Epithelial cell of prostate (primary cell): ENCODE measurements around the gene RHOBTB3.
"Not testable (repeated sequence)": the region's sequence is repeated elsewhere in the genome, so short reads cannot be mapped to it uniquely, and the experiment has no call there.

ENCODE experiments used
- DNase-seq: peaks from one replicate; pipeline ENCODE4 v3.0.0-alpha.2; 2011; ENCODE audit warnings: low read depth, low spot score
- H3K27ac ChIP-seq: fragments of 450-650 bp; 2 replicates; pipeline ENCODE4 v1.5.1; 2017; ENCODE audit warnings: mild to moderate bottlenecking

The RHOBTB3 gene

GRCh38 chr5:95713246-95713645 lies 17.9 kb upstream of the RHOBTB3 start:
- H3K27ac ChIP-seq: peak overlapping the region; percentile 7

GRCh38 chr5:95713960-95714710 lies 17.0 kb upstream of the RHOBTB3 start:
- no peak for DNase-seq
- no peak overlapping the region for H3K27ac ChIP-seq

More at GRCh38 chr5:95713246-95713645, 17.9 kb upstream of the RHOBTB3 start:
- DNase-seq: not testable (repeated sequence)

- no peak overlapping the region for H3K27ac ChIP-seq
- DNase-seq: peak; percentile 31
Measured at GRCh38 chr5:95715799-95716461, 15.2 kb upstream of the RHOBTB3 start.

- H3K27ac ChIP-seq: no peak overlapping the region
- no peak for DNase-seq
Measured at GRCh38 chr5:95717439-95717838, 13.7 kb upstream of the RHOBTB3 start.

- DNase-seq: no peak
- H3K27ac ChIP-seq: no peak overlapping the region
Measured at GRCh38 chr5:95718203-95718602, 12.9 kb upstream of the RHOBTB3 start.

GRCh38 chr5:95718738-95719137 lies 12.4 kb upstream of the RHOBTB3 start:
- no peak for DNase-seq
- H3K27ac ChIP-seq: no peak overlapping the region

- no peak overlapping the region for H3K27ac ChIP-seq
- no peak for DNase-seq
Measured at GRCh38 chr5:95720094-95720786, 10.9 kb upstream of the RHOBTB3 start.

GRCh38 chr5:95721582-95722295 lies 9.4 kb upstream of the RHOBTB3 start:
- H3K27ac ChIP-seq: no peak overlapping the region
- DNase-seq: no peak

GRCh38 chr5:95723632-95724369 lies 7.3 kb upstream of the RHOBTB3 start:
- no peak overlapping the region for H3K27ac ChIP-seq
- DNase-seq: no peak

GRCh38 chr5:95725071-95725820 lies 5.9 kb upstream of the RHOBTB3 start:
- DNase-seq: no peak

GRCh38 chr5:95725937-95726810 lies 5.0 kb upstream of the RHOBTB3 start:
- DNase-seq: no peak
- no peak overlapping the region for H3K27ac ChIP-seq

More at GRCh38 chr5:95725071-95725820, 5.9 kb upstream of the RHOBTB3 start:
- H3K27ac ChIP-seq: no peak overlapping the region

- H3K27ac ChIP-seq: peak overlapping the region; percentile 65
Measured at GRCh38 chr5:95726811-95727763, 4.0 kb upstream of the RHOBTB3 start.

GRCh38 chr5:95727764-95728191 lies 3.4 kb upstream of the RHOBTB3 start:
- H3K27ac ChIP-seq: peak overlapping the region; percentile 65
- DNase-seq: peak; percentile 53

More at GRCh38 chr5:95726811-95727763, 4.0 kb upstream of the RHOBTB3 start:
- no peak for DNase-seq

- H3K27ac ChIP-seq: peak overlapping the region; percentile 65
- DNase-seq: peak; percentile 20
Measured at GRCh38 chr5:95728494-95729114, 2.5 kb upstream of the RHOBTB3 start.

GRCh38 chr5:95729115-95730010 lies 1.8 kb upstream of the RHOBTB3 start:
- no peak for DNase-seq
- H3K27ac ChIP-seq: no peak overlapping the region
